ENCODE results near the gene GDI1. TPM values are rescaled to one million over a fixed set of nuclear protein-coding genes. Genes with fewer than 3 reads are reported as not detected.
"Not testable (repeated sequence)": the region's sequence is repeated elsewhere in the genome, so short reads cannot be mapped to it uniquely, and the experiment has no call there.

GDI1 gene
- polyA plus RNA-seq: 10 to 100 TPM; 46.4 to 63.5 TPM

- Histone ChIP-seq H3K27ac (ENCODE audit: low read depth in 2 of 2, low read length in 1 of 2) (peak within 1 kb of the TSS; percentile 89 to 92), H3K9me3 (ENCODE audit: control insufficient read depth in 2 of 2, insufficient read depth in 1 of 2, low read depth in 1 of 2, low read length in 1 of 2) (no peaks in the 10 kb centered on the region), H3K4me3 (ENCODE audit: low read depth in 1 of 2, low read length in 2 of 2) (peak within 1 kb of the TSS; percentile 49 to 78), H3K4me1 (ENCODE audit: control insufficient read depth in 2 of 2, insufficient read depth in 2 of 2, low read length in 1 of 2) (peaks cover 2 to 4% of the 10 kb centered on the region in 2 donors), H3K36me3 (ENCODE audit: control insufficient read depth in 2 of 2, insufficient read depth in 2 of 2, low read length in 1 of 2) (peaks cover 0 to 40% of the 10 kb centered on the region in 2 donors), H3K27me3 (ENCODE audit: control insufficient read depth in 1 of 2, insufficient read depth in 2 of 2, low read length in 2 of 2) (no peaks in the 10 kb centered on the region)
- WGBS, 2 donors: 0 to 32% methylated on average over 49 to 93 of the region's 93 CpGs
These were observed at the start of gene GDI1 for GRCh38 chrX:154436983-154437752. Gene GDI1, plus strand, starts transcription at chrX:154437154. Its CDS starts 101 bp downstream, at chrX:154437255.

GRCh38 chrX:154388094-154388493, 48.9 kb upstream of the GDI1 start:
- no CpG with 5 or more reads among the region's 20 CpGs for WGBS, 2 donors
- H3K27me3 ChIP-seq (ENCODE audit: control insufficient read depth in 1 of 2, insufficient read depth in 2 of 2, low read length in 2 of 2); H3K27ac ChIP-seq (ENCODE audit: low read depth in 2 of 2, low read length in 1 of 2); H3K36me3 ChIP-seq (ENCODE audit: control insufficient read depth in 2 of 2, insufficient read depth in 2 of 2, low read length in 1 of 2); H3K4me1 ChIP-seq (ENCODE audit: control insufficient read depth in 2 of 2, insufficient read depth in 2 of 2, low read length in 1 of 2); H3K4me3 ChIP-seq (ENCODE audit: low read depth in 1 of 2, low read length in 2 of 2); H3K9me3 ChIP-seq (ENCODE audit: control insufficient read depth in 2 of 2, insufficient read depth in 1 of 2, low read depth in 1 of 2, low read length in 1 of 2): not testable (repeated sequence)

- H3K27me3 ChIP-seq (ENCODE audit: control insufficient read depth in 1 of 2, insufficient read depth in 2 of 2, low read length in 2 of 2); H3K27ac ChIP-seq (ENCODE audit: low read depth in 2 of 2, low read length in 1 of 2); H3K4me3 ChIP-seq (ENCODE audit: low read depth in 1 of 2, low read length in 2 of 2); H3K36me3 ChIP-seq (ENCODE audit: control insufficient read depth in 2 of 2, insufficient read depth in 2 of 2, low read length in 1 of 2); H3K9me3 ChIP-seq (ENCODE audit: control insufficient read depth in 2 of 2, insufficient read depth in 1 of 2, low read depth in 1 of 2, low read length in 1 of 2); H3K4me1 ChIP-seq (ENCODE audit: control insufficient read depth in 2 of 2, insufficient read depth in 2 of 2, low read length in 1 of 2): not testable (repeated sequence)
- WGBS, 2 donors: no CpG with 5 or more reads among the region's 16 CpGs
These were observed 48.3 kb upstream of the GDI1 start for GRCh38 chrX:154388649-154389048.

GRCh38 chrX:154389812-154390747, 46.9 kb upstream of the GDI1 start:
- H3K36me3 ChIP-seq (ENCODE audit: control insufficient read depth in 2 of 2, insufficient read depth in 2 of 2, low read length in 1 of 2); H3K9me3 ChIP-seq (ENCODE audit: control insufficient read depth in 2 of 2, insufficient read depth in 1 of 2, low read depth in 1 of 2, low read length in 1 of 2); H3K4me3 ChIP-seq (ENCODE audit: low read depth in 1 of 2, low read length in 2 of 2); H3K27me3 ChIP-seq (ENCODE audit: control insufficient read depth in 1 of 2, insufficient read depth in 2 of 2, low read length in 2 of 2); H3K4me1 ChIP-seq (ENCODE audit: control insufficient read depth in 2 of 2, insufficient read depth in 2 of 2, low read length in 1 of 2): not testable (repeated sequence)
- 0 to 37% methylated on average over 13 to 24 of the region's 121 CpGs for WGBS, 2 donors
- H3K27ac ChIP-seq (ENCODE audit: low read depth in 2 of 2, low read length in 1 of 2): peak overlapping the region in 1 of 2 donors; percentile 62

- not testable (repeated sequence) for H3K4me1 ChIP-seq (ENCODE audit: control insufficient read depth in 2 of 2, insufficient read depth in 2 of 2, low read length in 1 of 2); H3K27ac ChIP-seq (ENCODE audit: low read depth in 2 of 2, low read length in 1 of 2); H3K27me3 ChIP-seq (ENCODE audit: control insufficient read depth in 1 of 2, insufficient read depth in 2 of 2, low read length in 2 of 2); H3K4me3 ChIP-seq (ENCODE audit: low read depth in 1 of 2, low read length in 2 of 2); H3K9me3 ChIP-seq (ENCODE audit: control insufficient read depth in 2 of 2, insufficient read depth in 1 of 2, low read depth in 1 of 2, low read length in 1 of 2)
- H3K36me3 ChIP-seq (ENCODE audit: control insufficient read depth in 2 of 2, insufficient read depth in 2 of 2, low read length in 1 of 2): peaks cover 0 to 12% of the 10 kb centered on the region in 2 donors
- WGBS, 2 donors: 87 to 88% methylated on average over 15 to 17 of the region's 17 CpGs
These were observed 40.6 kb upstream of the GDI1 start for GRCh38 chrX:154396363-154396762.

GRCh38 chrX:154396973-154397887, 39.7 kb upstream of the GDI1 start:
- peak overlapping the region; percentile 41 to 82 for H3K4me3 ChIP-seq (ENCODE audit: low read depth in 1 of 2, low read length in 2 of 2)
- peaks cover 0 to 3% of the 10 kb centered on the region in 2 donors for H3K9me3 ChIP-seq (ENCODE audit: control insufficient read depth in 2 of 2, insufficient read depth in 1 of 2, low read depth in 1 of 2, low read length in 1 of 2)
- H3K27me3 ChIP-seq (ENCODE audit: control insufficient read depth in 1 of 2, insufficient read depth in 2 of 2, low read length in 2 of 2): no peaks in the 10 kb centered on the region
- H3K4me1 ChIP-seq (ENCODE audit: control insufficient read depth in 2 of 2, insufficient read depth in 2 of 2, low read length in 1 of 2): peaks cover 0 to 6% of the 10 kb centered on the region in 2 donors
- WGBS, 2 donors: 3 to 28% methylated on average over 53 of the region's 53 CpGs
- H3K36me3 ChIP-seq (ENCODE audit: control insufficient read depth in 2 of 2, insufficient read depth in 2 of 2, low read length in 1 of 2): peaks cover 0 to 12% of the 10 kb centered on the region in 2 donors
- H3K27ac ChIP-seq (ENCODE audit: low read depth in 2 of 2, low read length in 1 of 2): peak overlapping the region; percentile 96 to 99

GRCh38 chrX:154397888-154398667, 38.9 kb upstream of the GDI1 start, which contains the start of gene RPL10:
Gene RPL10, plus strand, starts transcription at chrX:154398377. Its CDS starts 143 bp downstream, at chrX:154398520.
- H3K4me3 ChIP-seq (ENCODE audit: low read depth in 1 of 2, low read length in 2 of 2): peak within 1 kb of the TSS; percentile 54 to 82
- H3K4me1 ChIP-seq (ENCODE audit: control insufficient read depth in 2 of 2, insufficient read depth in 2 of 2, low read length in 1 of 2): peaks cover 4 to 6% of the 10 kb centered on the region in 2 donors
- H3K27ac ChIP-seq (ENCODE audit: low read depth in 2 of 2, low read length in 1 of 2): peak within 1 kb of the TSS; percentile 96 to 99
- peaks cover 0 to 3% of the 10 kb centered on the region in 2 donors for H3K9me3 ChIP-seq (ENCODE audit: control insufficient read depth in 2 of 2, insufficient read depth in 1 of 2, low read depth in 1 of 2, low read length in 1 of 2)
- WGBS, 2 donors: 0 to 32% methylated on average over 69 of the region's 69 CpGs
- no peaks in the 10 kb centered on the region for H3K27me3 ChIP-seq (ENCODE audit: control insufficient read depth in 1 of 2, insufficient read depth in 2 of 2, low read length in 2 of 2)
- H3K36me3 ChIP-seq (ENCODE audit: control insufficient read depth in 2 of 2, insufficient read depth in 2 of 2, low read length in 1 of 2): peaks cover 0 to 15% of the 10 kb centered on the region in 2 donors

GRCh38 chrX:154398668-154399526, 38.1 kb upstream of the GDI1 start:
- H3K27me3 ChIP-seq (ENCODE audit: control insufficient read depth in 1 of 2, insufficient read depth in 2 of 2, low read length in 2 of 2): no peaks in the 10 kb centered on the region
- peaks cover 0 to 3% of the 10 kb centered on the region in 2 donors for H3K9me3 ChIP-seq (ENCODE audit: control insufficient read depth in 2 of 2, insufficient read depth in 1 of 2, low read depth in 1 of 2, low read length in 1 of 2)
- WGBS, 2 donors: 1 to 24% methylated on average over 49 of the region's 49 CpGs
- H3K4me3 ChIP-seq (ENCODE audit: low read depth in 1 of 2, low read length in 2 of 2): peak overlapping the region; percentile 54 to 82
- H3K36me3 ChIP-seq (ENCODE audit: control insufficient read depth in 2 of 2, insufficient read depth in 2 of 2, low read length in 1 of 2): peaks cover 0 to 15% of the 10 kb centered on the region in 2 donors
- peak overlapping the region; percentile 96 to 99 for H3K27ac ChIP-seq (ENCODE audit: low read depth in 2 of 2, low read length in 1 of 2)
- H3K4me1 ChIP-seq (ENCODE audit: control insufficient read depth in 2 of 2, insufficient read depth in 2 of 2, low read length in 1 of 2): peaks cover 4 to 6% of the 10 kb centered on the region in 2 donors

Data from esophagus (tissue), 2 donors.